Ishikawa (cell line): ENCODE data around the gene TMEM235.

Source experiments
- EGR1 ChIP-seq: IDR thresholded peaks from 2 replicates; pipeline ENCODE4 v1.6.1; 2012
- EP300 ChIP-seq: IDR thresholded peaks from 2 replicates; pipeline ENCODE4 v1.6.1; 2012; ENCODE audit warnings: borderline replicate concordance

DNA sequence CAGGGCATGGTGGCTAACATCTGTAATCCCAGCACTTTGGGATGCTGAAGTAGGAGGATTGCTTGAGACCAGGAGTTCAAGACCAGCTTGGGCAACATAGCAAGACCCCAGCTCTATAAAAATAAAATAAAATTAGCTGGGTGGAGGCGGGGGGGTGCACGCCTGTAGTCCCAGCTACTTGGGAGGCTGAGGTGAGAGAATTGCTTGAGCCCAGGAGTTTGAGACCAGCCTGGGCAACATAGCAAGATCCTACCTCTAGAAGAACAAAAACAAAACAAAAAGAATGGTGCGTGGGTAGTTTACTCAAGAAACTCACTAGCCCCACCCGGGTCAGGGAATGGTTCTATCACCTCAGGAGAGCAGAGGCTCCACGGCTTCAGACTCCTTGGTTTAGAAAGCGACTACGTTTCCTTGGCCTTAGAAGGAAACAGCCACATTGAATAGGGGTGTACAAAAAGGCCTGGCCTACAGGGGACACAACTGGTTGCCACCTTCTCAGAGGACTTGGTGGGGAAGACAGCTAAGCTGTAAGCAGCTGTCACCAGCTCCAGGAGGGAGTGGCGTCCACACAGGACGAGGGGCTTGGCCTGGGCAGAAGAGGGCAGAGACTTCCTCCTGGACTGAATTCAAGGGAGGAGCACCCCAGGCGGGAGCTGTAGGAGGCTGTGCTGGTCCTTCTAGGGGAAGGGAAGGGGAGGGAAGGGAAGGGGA is 45.3 kb upstream of the TMEM235 start:
- TF ChIP-seq EGR1 (no peak), EP300 (no peak)
